Gastrocnemius medialis (tissue), 4 donors: Measurements from ENCODE around the gene RIPOR3. TPM values are rescaled to one million over a fixed set of nuclear protein-coding genes. Genes with fewer than 3 reads are reported as not detected.

Experiments used
- ATAC-seq, 2 donors: fragments of 150-250 bp; one replicate each; pipeline ENCODE4 v1.9.1; 2016
- DNase-seq, 2 donors: peaks; one replicate each; pipeline ENCODE4 v3.0.0-alpha.2; 2019
- H3K27ac ChIP-seq, 4 donors: fragments of 200-600 bp; sonication (generic); 1 replicate in 1 of 4; 2 replicates in 3 of 4; pipeline ENCODE4 v1.5.1; 2016 to 2018; ENCODE audit warnings: mild to moderate bottlenecking in 2 of 4, moderate library complexity in 1 of 4
- H3K27me3 ChIP-seq, 3 donors: fragments of 200-600 bp; sonication (generic) in 2 of 3; 1 replicate in 1 of 3; 2 replicates in 2 of 3; pipeline versions ENCODE4 v1.5.1 to v1.6.0; 2016 to 2019; ENCODE audit warnings: mild to moderate bottlenecking in 1 of 3, moderate library complexity in 1 of 3
- H3K36me3 ChIP-seq, 2 donors: fragments of 200-600 bp; sonication (generic) in 1 of 2; one replicate each; pipeline ENCODE4 v1.5.1; 2017 to 2018
- H3K4me1 ChIP-seq, 2 donors: fragments of 200-600 bp; sonication (generic) in 1 of 2; one replicate each; pipeline ENCODE4 v1.5.1; 2016 to 2017; ENCODE audit warnings: mild to moderate bottlenecking in 2 of 2
- H3K4me3 ChIP-seq, 4 donors: fragments of 200-600 bp; sonication (generic) in 3 of 4; 1 replicate in 1 of 4; 2 replicates in 3 of 4; pipeline ENCODE4 v1.5.1; 2016 to 2019; ENCODE audit warnings: mild to moderate bottlenecking in 2 of 4
- H3K9me3 ChIP-seq, 3 donors: fragments of 200-600 bp; sonication (generic) in 2 of 3; 1 replicate in 1 of 3; 2 replicates in 2 of 3; pipeline ENCODE4 v1.5.1; 2016 to 2019
- POLR2A ChIP-seq, 2 donors: fragments of 450-650 bp; IDR thresholded peaks; one replicate each; pipeline ENCODE4 v1.6.1; 2017; ENCODE audit warnings: antibody characterized with exemption in 2 of 2, mild to moderate bottlenecking in 2 of 2, moderate library complexity in 2 of 2
- in situ Hi-C, 4 donors: fragments of 200-750 bp; cut with MboI; loops; one replicate each; pipeline versions ENCODE4 v1.15.0 to v1.8.0; 2017; ENCODE audit warnings: low sequenced_read_pairs in 4 of 4
- intact Hi-C: fragments of 100-400 bp; cut with DNase I; formaldehyde crosslinking; loops from one replicate; pipeline ENCODE4 v1.15.1; 2023; ENCODE audit warnings: low total_unique reads
- total RNA-seq, 4 donors: library from RNA; depleted of rRNA; stranded (reverse); fragments of >200 nt; gene quantifications; one replicate each; pipeline versions ENCODE4 v1.1.0 to v1.2.3, GENCODE V29; 2016
- TF ChIP-seq, protein P1 (sequence below), 5 experiments: fragments of 450-650 bp in 3 of 5; fragments of 200-600 bp in 2 of 5; sonication (generic) in 2 of 5; IDR thresholded peaks in 4 of 5; conservative IDR thresholded peaks in 1 of 5; 1 replicate in 4 of 5; 2 replicates in 1 of 5; pipeline ENCODE4 v1.5.1; 2016 to 2019; ENCODE audit warnings: antibody characterized with exemption in 5 of 5, mild to moderate bottlenecking in 3 of 5, moderate library complexity in 3 of 5

The RIPOR3 gene
- total RNA-seq, 4 donors from 2014 or later = 5.3 to 12.5 (median 8.2) TPM

DNA sequence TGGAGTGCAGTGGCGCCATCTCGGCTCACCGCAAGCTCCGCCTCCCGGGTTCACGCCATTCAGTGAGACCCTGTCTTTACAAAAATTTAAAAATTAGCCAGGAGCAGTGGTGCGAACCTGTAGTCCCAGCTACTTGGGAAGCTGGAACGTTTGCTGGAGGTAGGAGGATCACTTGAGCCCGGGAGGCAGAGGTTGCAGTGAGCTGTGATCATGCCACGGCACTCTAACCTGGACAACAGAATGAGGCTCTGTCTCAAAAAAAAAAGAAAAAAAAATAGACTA, 34.3 kb upstream of the RIPOR3 start:
- H3K27me3 ChIP-seq = no peaks in the 10 kb centered on the region
- H3K27ac ChIP-seq = peak overlapping the region; percentile 79 to 95 (median 87)
- H3K4me1 ChIP-seq = peaks cover 19 to 39% of the 10 kb centered on the region in 2 donors
- no peak for ATAC-seq
- intact Hi-C loops (loop anchor here (2.0 kb wide), 1 partner anchor 19 kb away; no protein-coding TSS in a partner anchor), in situ Hi-C loops (loop anchor here in 1 of 4 donors (25.0 kb wide), 1 partner anchor 238 kb away; no protein-coding TSS in a partner anchor)
- DNase-seq = no peak
- TF ChIP-seq, protein P1, sequence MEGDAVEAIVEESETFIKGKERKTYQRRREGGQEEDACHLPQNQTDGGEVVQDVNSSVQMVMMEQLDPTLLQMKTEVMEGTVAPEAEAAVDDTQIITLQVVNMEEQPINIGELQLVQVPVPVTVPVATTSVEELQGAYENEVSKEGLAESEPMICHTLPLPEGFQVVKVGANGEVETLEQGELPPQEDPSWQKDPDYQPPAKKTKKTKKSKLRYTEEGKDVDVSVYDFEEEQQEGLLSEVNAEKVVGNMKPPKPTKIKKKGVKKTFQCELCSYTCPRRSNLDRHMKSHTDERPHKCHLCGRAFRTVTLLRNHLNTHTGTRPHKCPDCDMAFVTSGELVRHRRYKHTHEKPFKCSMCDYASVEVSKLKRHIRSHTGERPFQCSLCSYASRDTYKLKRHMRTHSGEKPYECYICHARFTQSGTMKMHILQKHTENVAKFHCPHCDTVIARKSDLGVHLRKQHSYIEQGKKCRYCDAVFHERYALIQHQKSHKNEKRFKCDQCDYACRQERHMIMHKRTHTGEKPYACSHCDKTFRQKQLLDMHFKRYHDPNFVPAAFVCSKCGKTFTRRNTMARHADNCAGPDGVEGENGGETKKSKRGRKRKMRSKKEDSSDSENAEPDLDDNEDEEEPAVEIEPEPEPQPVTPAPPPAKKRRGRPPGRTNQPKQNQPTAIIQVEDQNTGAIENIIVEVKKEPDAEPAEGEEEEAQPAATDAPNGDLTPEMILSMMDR (IDR thresholded peaks at IDR 0.05 in 4 of 5, conservative IDR thresholded peaks at IDR 0.05 in 1 of 5) = no peak
- no peak for TF ChIP-seq POLR2A (IDR thresholded peaks at IDR 0.05)
- no peak overlapping the region for H3K4me3 ChIP-seq
- no peaks in the 10 kb centered on the region for H3K9me3 ChIP-seq
- H3K36me3 ChIP-seq = no peaks in the 10 kb centered on the region

DNA sequence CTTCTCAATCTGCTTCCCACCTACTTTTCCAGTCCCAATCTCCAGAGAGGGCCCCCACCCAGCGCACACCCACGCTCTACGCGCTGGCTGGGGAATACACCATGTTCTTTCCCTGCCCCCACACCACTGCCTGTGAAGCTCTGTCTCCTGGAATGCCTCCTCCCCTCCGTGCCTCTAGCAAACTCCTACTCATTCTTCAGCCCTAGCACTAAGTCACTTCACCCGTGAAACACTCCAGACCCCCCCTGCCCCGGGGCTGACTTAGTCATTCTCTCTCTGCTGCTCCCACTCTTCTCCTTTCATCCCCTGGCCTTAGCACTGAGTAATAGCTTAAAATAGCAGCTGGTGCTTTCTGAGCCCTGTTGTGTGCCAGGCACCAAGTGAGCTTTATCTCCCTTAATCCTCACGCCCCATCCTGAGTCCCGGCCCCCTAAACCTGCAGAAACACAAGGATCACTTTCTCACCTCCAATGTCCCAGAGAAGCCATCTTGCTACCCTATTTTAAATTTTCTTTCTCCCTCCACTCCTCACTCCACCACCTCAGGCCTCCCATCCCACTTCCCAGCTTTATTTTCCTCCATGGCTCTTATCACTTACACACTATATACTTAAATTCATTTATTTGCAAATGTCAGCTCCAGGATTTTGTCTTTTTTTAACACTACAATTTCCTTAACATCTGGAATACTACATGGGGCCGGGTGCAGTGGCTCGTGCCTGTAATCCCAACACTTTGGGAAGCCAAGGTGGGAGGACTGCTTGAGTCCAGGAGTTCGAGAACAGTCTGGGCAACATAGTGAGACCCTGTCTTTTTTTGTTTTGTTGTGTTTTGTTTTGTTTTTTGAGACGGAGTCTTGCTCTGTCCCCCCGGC, 33.7 kb upstream of the RIPOR3 start:
- DNase-seq (peak; percentile 51 to 85), ATAC-seq (peak; percentile 77 to 83)
- no peaks in the 10 kb centered on the region for H3K36me3 ChIP-seq
- H3K9me3 ChIP-seq = no peaks in the 10 kb centered on the region
- intact Hi-C loops (loop anchor here (2.0 kb wide), 1 partner anchor 20 kb away; no protein-coding TSS in a partner anchor), in situ Hi-C loops (loop anchor here in 1 of 4 donors (25.0 kb wide), 1 partner anchor 238 kb away; no protein-coding TSS in a partner anchor)
- peak overlapping the region; percentile 79 to 95 (median 87) for H3K27ac ChIP-seq
- TF ChIP-seq, protein P1 (IDR thresholded peaks at IDR 0.05 in 4 of 5, conservative IDR thresholded peaks at IDR 0.05 in 1 of 5) = no peak
- peak in 1 of 2 donors; percentile 18 for TF ChIP-seq POLR2A (IDR thresholded peaks at IDR 0.05)
- H3K27me3 ChIP-seq = no peaks in the 10 kb centered on the region
- no peak overlapping the region for H3K4me3 ChIP-seq
- peaks cover 14 to 35% of the 10 kb centered on the region in 2 donors for H3K4me1 ChIP-seq

DNA sequence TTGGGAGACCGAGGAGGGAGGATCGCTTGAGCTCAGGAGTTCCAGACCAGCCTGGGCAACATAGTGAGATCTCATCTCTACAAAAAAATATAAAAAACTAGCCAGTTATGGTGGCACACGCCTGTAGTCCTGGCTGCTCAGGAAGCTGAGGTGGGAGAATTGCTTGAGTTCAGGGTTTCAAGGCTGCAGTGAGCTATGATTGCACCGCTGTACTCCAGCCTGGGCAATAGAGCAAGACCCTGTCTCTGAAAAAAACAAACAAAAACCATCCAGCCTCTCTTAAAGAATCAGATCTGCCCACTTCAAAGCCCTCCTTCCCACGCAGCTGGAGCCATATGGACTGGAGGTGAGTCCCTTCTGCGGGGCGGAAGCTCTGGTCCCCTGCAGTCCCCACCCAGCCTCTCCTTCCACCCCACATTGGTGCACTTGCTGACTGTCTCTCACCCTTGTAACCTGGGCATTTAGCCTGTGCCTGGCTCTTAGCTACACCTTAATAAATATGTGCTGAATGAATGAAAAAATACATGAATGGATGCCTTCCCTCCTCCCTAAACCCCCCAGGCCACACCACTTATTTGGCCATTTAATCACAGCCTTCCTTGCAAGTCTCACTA, 32.9 kb upstream of the RIPOR3 start:
- intact Hi-C loops = loop anchor here (2.0 kb wide), 1 partner anchor 21 kb away; no protein-coding TSS in a partner anchor
- H3K4me3 ChIP-seq = no peak overlapping the region
- peak overlapping the region; percentile 79 to 95 (median 87) for H3K27ac ChIP-seq
- no peak for DNase-seq
- no peak for ATAC-seq
- no peaks in the 10 kb centered on the region for H3K27me3 ChIP-seq
- H3K36me3 ChIP-seq = no peaks in the 10 kb centered on the region
- H3K4me1 ChIP-seq = peaks cover 14 to 35% of the 10 kb centered on the region in 2 donors
- no peak for TF ChIP-seq POLR2A (IDR thresholded peaks at IDR 0.05)
- TF ChIP-seq, protein P1 (IDR thresholded peaks at IDR 0.05 in 4 of 5, conservative IDR thresholded peaks at IDR 0.05 in 1 of 5) = no peak
- in situ Hi-C loops = no loop called here
- H3K9me3 ChIP-seq = no peaks in the 10 kb centered on the region

DNA sequence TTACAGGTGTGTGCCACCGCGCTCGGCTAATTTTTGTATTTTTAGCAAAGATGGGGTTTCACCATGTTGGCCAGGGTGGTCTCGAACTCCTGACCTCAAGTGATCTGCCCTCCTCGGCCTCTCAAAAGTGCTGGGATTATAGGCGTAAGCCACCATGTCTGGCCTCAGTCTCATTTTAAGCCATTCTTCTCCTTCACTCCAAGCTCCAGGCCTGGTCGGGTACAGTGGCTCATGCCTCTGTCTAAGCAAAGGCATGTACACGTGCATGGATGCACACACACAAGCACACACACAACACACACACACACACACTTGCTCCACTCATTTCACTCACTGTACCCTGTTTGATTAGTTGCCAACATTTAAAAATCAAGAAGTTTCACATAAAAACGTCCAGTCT, 32.3 kb upstream of the RIPOR3 start:
- Histone ChIP-seq H3K27ac (peak overlapping the region in 3 of 4 donors; percentile 87 to 95 (median 87)), H3K4me1 (peaks cover 14 to 37% of the 10 kb centered on the region in 2 donors), H3K4me3 (no peak overlapping the region), H3K36me3 (no peaks in the 10 kb centered on the region), H3K9me3 (no peaks in the 10 kb centered on the region), H3K27me3 (no peaks in the 10 kb centered on the region)
- intact Hi-C loops (loop anchor here (2.0 kb wide), 1 partner anchor 21 kb away; no protein-coding TSS in a partner anchor), in situ Hi-C loops (no loop called here)
- TF ChIP-seq, protein P1 (IDR thresholded peaks at IDR 0.05 in 4 of 5, conservative IDR thresholded peaks at IDR 0.05 in 1 of 5) = no peak
- no peak for TF ChIP-seq POLR2A (IDR thresholded peaks at IDR 0.05)
- ATAC-seq (no peak), DNase-seq (no peak)
